ENCODE measurements around the gene LRRC4B. TPM values are rescaled to one million over a fixed set of nuclear protein-coding genes. Genes with fewer than 3 reads are reported as not detected.

The LRRC4B gene
- total and polyA plus RNA-seq, 2 of the 13 experiments (the other 11 are each of a cell fraction or from before 2014, with no cell fraction given), result not detected

- BruUV-seq (replicated peaks), result no TSS peak
- Histone ChIP-seq H3K4me2 (ENCODE audit: low read depth, low read length) (no peak overlapping the region), H2AFZ (ENCODE audit: low read length) (no peak overlapping the region), H3K36me3 (replicated peaks in 1 of 2; ENCODE audit: control insufficient read depth in 1 of 2, insufficient read depth in 2 of 2, low read length in 2 of 2) (no peaks in the 10 kb centered on the region), H4K20me1 (ENCODE audit: insufficient read depth, low read length) (no peaks in the 10 kb centered on the region), H3K4me1 (ENCODE audit: insufficient read depth, low read length) (no peaks in the 10 kb centered on the region), H3K9me3 (ENCODE audit: low read length) (peaks cover 15% of the 10 kb centered on the region), H3K4me3 (replicated peaks in 1 of 3; ENCODE audit: insufficient read depth in 1 of 3, low read depth in 2 of 3, low read length in 3 of 3) (no peak overlapping the region), H3K27me3 (ENCODE audit: control insufficient read depth in 1 of 2, insufficient read depth in 2 of 2, low read length in 2 of 2) (peaks cover 8 to 35% of the 10 kb centered on the region in 2 experiments; a peak in 3 of 5 replicates), H3K27ac (ENCODE audit: extremely low read length, insufficient read depth, low read length) (no peak overlapping the region), H3K79me2 (ENCODE audit: insufficient read depth, low read length) (no peaks in the 10 kb centered on the region), H3K9ac (ENCODE audit: insufficient read depth, low read depth, low read length) (no peak overlapping the region)
- no peak for ATAC-seq
- in situ Hi-C loops (cut with HindIII; ENCODE audit: extremely low pct_ligation_motif_present, low pct_unique_long_range_greater_than_20kb), result no loop called here
- CTCF ChIA-PET (ENCODE audit: low intra/inter-chr PET ratio, low total read pairs), result no interaction called here
- no peak for FAIRE-seq
- 30% methylated on average over 13 of the region's 13 CpGs for WGBS (ENCODE audit: low lambda C conversion rate)
- no peak for DNase-seq (ENCODE audit: low spot score)
- intact Hi-C loops (cut with micrococcal nuclease; ENCODE audit: unreplicated experiment), result no loop called here
- POLR2A ChIA-PET, result no interaction called here
- no peak for TF ChIP-seq PRMT3 (CRISPR knock-in tag; IDR thresholded peaks at IDR 0.05; ENCODE audit: borderline replicate concordance, low read depth)
- TF ChIP-seq HOXA3 (CRISPR knock-in tag; IDR thresholded peaks at IDR 0.05), result no peak
- no peak for TF ChIP-seq ZHX2 (IDR thresholded peaks at IDR 0.05; ENCODE audit: low read depth)
- TF ChIP-seq ZHX2 (CRISPR knock-in tag; IDR thresholded peaks at IDR 0.05; ENCODE audit: borderline replicate concordance), result no peak
- no peak for TF ChIP-seq ZNF235 (CRISPR knock-in tag; IDR thresholded peaks at IDR 0.05; ENCODE audit: borderline replicate concordance)
- no peak for TF ChIP-seq TERF1 (CRISPR knock-in tag; IDR thresholded peaks at IDR 0.05)
- no peak for TF ChIP-seq ZNF850 (CRISPR knock-in tag; conservative IDR thresholded peaks at IDR 0.05)
- no peak for TF ChIP-seq ZNF775 (CRISPR knock-in tag; IDR thresholded peaks at IDR 0.05; ENCODE audit: borderline replicate concordance)
- no peak for TF ChIP-seq ZEB1 (IDR thresholded peaks at IDR 0.05; ENCODE audit: insufficient replicate concordance, low read depth)
- TF ChIP-seq GMEB2 (CRISPR knock-in tag; IDR thresholded peaks at IDR 0.05; ENCODE audit: low read depth), result no peak
- TF ChIP-seq ZNF468 (CRISPR knock-in tag; IDR thresholded peaks at IDR 0.05), result no peak
- TF ChIP-seq SRSF1 (optimal IDR thresholded peaks at IDR 0.05; ENCODE audit: low read depth, low read length), result no peak
- no peak for TF ChIP-seq MIER3 (CRISPR knock-in tag; IDR thresholded peaks at IDR 0.05; ENCODE audit: borderline replicate concordance)
- no peak for TF ChIP-seq SAP130 (CRISPR knock-in tag; IDR thresholded peaks at IDR 0.05; ENCODE audit: low read depth)
- no peak for TF ChIP-seq TOPORS (CRISPR knock-in tag; IDR thresholded peaks at IDR 0.05)
Observed at GRCh38 chr19:50488389-50489194, 79.6 kb downstream of the LRRC4B start.

Measured in HepG2 (cell line).